ENCODE results near the gene MANBA. TPM values are rescaled to one million over a fixed set of nuclear protein-coding genes. Genes with fewer than 3 reads are reported as not detected.

Gene MANBA
- total and polyA plus RNA-seq, 12 donors, result 8.9 to 47.7 (median 27.7) TPM

DNA sequence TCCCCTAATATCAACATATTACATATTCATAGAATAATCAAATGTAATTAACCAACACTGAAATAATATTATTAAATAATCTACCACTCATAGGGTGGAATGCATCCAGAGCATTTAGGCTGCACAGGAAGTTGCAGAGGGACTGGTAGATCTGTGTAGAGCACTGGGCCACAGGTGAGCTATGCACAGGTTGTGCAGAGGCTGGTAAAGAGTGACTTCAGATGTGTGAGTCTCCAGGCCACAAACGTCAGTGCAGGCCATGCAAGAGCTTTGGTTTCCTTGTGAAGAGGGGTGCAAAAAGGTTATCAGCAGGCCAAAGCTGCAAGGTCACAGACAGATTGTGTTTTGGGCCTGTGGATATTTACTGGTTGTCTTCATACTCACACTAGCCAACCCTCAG is 25.5 kb upstream of the MANBA start:
- H3K4me1 ChIP-seq, result peaks cover 0 to 14% (median 0%) of the 10 kb centered on the region in 9 donors
- WGBS, 2 donors, result 28 to 33% methylated on average over 1 of the region's 1 CpG
- peaks cover 0 to 4% (median 1%) of the 10 kb centered on the region in 9 donors for H3K36me3 ChIP-seq
- H3K27me3 ChIP-seq, result no peaks in the 10 kb centered on the region
- H3K9me3 ChIP-seq, result peaks cover 0 to 18% (median 0%) of the 10 kb centered on the region in 11 donors
- no peak for ATAC-seq
- no peak overlapping the region for H3K27ac ChIP-seq
- no peak overlapping the region for H3K4me3 ChIP-seq
- intact Hi-C loops (cut with DNase I), result no loop called here
- no peak for DNase-seq
- TF ChIP-seq, protein P1, sequence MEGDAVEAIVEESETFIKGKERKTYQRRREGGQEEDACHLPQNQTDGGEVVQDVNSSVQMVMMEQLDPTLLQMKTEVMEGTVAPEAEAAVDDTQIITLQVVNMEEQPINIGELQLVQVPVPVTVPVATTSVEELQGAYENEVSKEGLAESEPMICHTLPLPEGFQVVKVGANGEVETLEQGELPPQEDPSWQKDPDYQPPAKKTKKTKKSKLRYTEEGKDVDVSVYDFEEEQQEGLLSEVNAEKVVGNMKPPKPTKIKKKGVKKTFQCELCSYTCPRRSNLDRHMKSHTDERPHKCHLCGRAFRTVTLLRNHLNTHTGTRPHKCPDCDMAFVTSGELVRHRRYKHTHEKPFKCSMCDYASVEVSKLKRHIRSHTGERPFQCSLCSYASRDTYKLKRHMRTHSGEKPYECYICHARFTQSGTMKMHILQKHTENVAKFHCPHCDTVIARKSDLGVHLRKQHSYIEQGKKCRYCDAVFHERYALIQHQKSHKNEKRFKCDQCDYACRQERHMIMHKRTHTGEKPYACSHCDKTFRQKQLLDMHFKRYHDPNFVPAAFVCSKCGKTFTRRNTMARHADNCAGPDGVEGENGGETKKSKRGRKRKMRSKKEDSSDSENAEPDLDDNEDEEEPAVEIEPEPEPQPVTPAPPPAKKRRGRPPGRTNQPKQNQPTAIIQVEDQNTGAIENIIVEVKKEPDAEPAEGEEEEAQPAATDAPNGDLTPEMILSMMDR (IDR thresholded peaks at IDR 0.05), result no peak

DNA sequence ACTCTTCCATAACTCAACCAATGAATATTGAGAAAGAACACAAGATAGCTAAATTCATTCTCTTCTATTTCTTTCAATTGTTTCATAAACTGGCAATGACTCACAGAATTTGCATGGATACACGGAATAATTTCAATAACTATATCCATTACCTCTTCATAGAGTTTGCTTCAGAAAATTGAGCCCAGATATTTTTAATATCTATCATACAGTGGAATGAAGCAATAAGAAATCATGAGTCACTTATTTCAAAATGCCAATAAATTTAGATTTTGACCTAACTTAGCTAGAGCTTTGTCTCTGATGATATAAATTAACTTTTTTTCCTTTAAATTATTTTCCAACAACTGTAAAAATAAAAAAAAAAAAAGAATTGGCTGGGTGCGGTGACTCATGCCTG is 22.2 kb upstream of the MANBA start:
- DNase-seq (no peak), ATAC-seq (no peak)
- peaks cover 0 to 11% (median 0%) of the 10 kb centered on the region in 11 donors for H3K9me3 ChIP-seq
- H3K27me3 ChIP-seq, result no peaks in the 10 kb centered on the region
- no peak overlapping the region for H3K27ac ChIP-seq
- intact Hi-C loops (cut with DNase I), result no loop called here
- H3K4me3 ChIP-seq, result no peak overlapping the region
- H3K4me1 ChIP-seq, result no peaks in the 10 kb centered on the region
- H3K36me3 ChIP-seq, result no peaks in the 10 kb centered on the region
- WGBS, 2 donors, result 89 to 91% methylated on average over 2 of the region's 2 CpGs
- TF ChIP-seq, protein P1 (IDR thresholded peaks at IDR 0.05), result no peak

DNA sequence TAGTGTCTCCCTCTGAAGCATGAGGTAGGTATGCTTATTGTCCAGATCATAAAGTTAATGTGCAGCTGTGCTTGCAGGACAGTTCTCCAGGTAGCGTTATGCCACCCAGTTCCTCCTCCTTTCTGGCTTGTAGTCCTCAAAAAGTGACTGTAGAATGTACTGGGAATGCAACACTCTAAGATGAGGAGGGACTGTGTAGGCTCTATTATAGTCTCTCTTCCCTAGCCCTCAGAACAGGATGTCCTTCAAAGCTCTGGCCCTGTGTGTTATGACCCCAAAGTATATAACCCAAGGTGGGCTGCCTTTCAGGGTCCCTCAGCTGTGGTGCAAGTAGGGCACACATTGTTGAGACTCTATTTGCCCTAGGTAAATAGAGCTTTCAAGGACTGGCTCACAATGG is 20.8 kb upstream of the MANBA start:
- TF ChIP-seq, protein P1 (IDR thresholded peaks at IDR 0.05), result no peak
- Histone ChIP-seq H3K36me3 (no peaks in the 10 kb centered on the region), H3K4me1 (no peaks in the 10 kb centered on the region), H3K9me3 (no peaks in the 10 kb centered on the region), H3K4me3 (no peak overlapping the region), H3K27ac (no peak overlapping the region), H3K27me3 (no peaks in the 10 kb centered on the region)
- WGBS, 2 donors, result 86 to 89% methylated on average over 1 of the region's 1 CpG
- intact Hi-C loops (cut with DNase I), result no loop called here
- ATAC-seq, result peak in 2 of 8 donors; percentile 25 to 33
- no peak for DNase-seq

DNA sequence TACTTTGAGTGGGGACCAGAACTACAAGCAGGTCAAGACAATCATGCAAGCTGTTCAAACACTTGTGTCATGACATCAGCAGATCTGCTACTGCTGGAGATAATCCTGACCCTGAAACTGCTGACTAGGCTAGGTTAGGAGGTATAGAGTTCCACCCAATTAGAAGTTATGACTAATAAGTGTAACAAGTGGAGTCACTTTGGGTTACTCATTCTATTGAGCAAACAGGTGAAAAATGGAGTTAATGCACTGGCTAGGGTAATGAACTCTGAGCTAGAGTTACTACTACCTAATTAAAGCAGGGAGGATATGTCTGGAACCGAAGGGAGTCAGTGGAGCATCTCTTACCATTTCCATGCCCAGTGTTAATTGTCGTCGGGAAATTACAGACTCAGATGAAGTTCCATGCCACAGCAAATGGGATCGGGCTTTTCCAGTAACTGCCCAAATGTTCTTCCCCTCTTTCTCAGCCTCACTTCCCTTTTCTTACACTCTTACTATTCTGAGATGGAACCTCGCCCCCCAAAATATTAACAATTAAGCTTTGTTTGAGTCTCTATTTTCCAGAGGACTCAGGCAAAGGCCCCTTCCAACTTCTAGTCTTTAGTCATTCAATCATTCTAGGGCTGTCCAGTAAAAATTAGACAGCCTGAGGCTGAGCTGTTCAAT is 19.8 kb upstream of the MANBA start:
- H3K9me3 ChIP-seq, result no peaks in the 10 kb centered on the region
- no peak overlapping the region for H3K4me3 ChIP-seq
- TF ChIP-seq, protein P1 (IDR thresholded peaks at IDR 0.05), result no peak
- H3K4me1 ChIP-seq, result no peaks in the 10 kb centered on the region
- H3K27me3 ChIP-seq, result no peaks in the 10 kb centered on the region
- peak in 1 of 8 donors; percentile 25 for ATAC-seq
- H3K36me3 ChIP-seq, result no peaks in the 10 kb centered on the region
- no peak overlapping the region for H3K27ac ChIP-seq
- intact Hi-C loops (cut with DNase I), result no loop called here
- no peak for DNase-seq
- WGBS, 2 donors, result 88% methylated on average over 5 of the region's 5 CpGs

Data from heart right ventricle (tissue), 16 donors.